Inflammatory macrophage treated with lipopolysaccharide for 1 hour (primary cell): Measurements from ENCODE around the gene PNLIPRP2.

Source experiments
- DNase-seq, 2 donors: peaks; one replicate each; pipeline ENCODE4 v3.0.0-alpha.2; 2020 to 2022

Gene PNLIPRP2

GRCh38 chr10:116620423-116621400, at the start of gene PNLIPRP2:
Gene PNLIPRP2, plus strand, starts transcription at chr10:116620953.
- DNase-seq: no peak

DNA sequence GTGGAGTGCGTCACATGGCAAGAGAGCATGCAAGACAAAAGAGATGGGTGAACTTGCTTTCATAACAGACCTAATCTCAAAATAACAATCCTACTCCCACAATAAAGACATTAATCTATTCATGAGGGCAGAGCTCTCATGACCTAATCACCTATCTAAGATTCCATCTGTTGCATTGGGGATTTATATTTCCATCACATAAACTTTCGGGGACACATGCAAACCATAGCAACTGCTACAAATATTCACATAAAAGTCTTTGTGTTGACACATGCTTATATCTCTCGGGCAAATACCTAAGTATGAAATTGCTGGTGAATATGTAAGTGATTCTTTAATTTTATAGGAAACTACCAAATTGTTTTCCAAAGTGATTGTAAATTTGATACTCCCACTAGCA, 46.0 kb upstream of the PNLIPRP2 start:
- no peak for DNase-seq

DNA sequence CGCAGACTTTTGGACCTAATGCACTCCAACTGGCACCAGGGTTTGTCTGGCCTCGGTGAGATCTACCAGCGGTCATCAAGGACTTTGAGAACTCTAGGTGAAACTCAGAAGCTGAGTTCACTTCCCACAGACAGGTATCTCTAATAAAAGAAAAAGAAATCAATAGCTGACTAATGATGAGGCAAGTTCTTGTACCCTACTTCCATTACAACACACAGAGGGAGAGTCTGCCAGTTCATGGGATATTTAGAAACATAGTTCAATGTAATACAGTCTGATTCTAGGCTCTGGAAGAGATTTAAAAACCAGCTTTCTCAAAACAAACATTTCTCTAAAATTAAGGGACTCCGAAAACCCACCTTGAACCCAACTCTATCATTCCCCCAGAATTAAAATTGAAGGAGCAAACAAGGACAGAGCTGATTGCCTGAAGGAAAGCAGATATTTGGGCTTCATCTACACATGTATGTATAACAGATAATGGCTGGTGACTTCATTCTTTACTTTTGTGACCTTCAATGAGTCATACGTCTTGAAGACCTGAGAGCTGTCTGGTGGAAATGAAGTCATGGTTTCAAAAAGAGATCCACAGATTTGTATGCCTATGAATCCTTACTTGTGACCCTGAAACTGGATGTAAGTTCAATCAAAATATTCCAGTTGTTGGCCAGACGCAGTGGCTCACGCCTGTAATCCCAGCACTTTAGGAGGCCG, 32.7 kb upstream of the PNLIPRP2 start:
- no peak for DNase-seq

DNA sequence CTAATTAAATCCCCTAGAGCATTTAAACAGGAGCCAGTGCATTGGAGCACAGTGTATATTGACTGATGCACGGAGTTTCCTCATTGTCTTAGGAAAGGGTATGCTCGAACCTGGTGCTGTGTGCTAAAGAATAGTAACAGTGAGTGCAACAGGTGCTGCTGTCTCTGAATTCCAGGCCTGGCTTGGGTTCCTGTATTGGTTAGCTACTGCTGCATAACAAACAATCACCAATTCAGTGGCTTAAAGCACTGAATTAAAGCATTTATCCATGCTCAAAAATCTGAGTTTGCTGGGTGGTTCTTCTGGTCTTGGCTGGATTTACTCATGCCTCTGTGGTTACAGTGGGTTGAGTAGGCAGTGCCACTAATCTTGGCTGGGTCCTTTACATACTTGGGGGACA, 31.8 kb upstream of the PNLIPRP2 start:
- no peak for DNase-seq

- DNase-seq: no peak
Observed at GRCh38 chr10:116589926-116590325, 30.8 kb upstream of the PNLIPRP2 start.

DNA sequence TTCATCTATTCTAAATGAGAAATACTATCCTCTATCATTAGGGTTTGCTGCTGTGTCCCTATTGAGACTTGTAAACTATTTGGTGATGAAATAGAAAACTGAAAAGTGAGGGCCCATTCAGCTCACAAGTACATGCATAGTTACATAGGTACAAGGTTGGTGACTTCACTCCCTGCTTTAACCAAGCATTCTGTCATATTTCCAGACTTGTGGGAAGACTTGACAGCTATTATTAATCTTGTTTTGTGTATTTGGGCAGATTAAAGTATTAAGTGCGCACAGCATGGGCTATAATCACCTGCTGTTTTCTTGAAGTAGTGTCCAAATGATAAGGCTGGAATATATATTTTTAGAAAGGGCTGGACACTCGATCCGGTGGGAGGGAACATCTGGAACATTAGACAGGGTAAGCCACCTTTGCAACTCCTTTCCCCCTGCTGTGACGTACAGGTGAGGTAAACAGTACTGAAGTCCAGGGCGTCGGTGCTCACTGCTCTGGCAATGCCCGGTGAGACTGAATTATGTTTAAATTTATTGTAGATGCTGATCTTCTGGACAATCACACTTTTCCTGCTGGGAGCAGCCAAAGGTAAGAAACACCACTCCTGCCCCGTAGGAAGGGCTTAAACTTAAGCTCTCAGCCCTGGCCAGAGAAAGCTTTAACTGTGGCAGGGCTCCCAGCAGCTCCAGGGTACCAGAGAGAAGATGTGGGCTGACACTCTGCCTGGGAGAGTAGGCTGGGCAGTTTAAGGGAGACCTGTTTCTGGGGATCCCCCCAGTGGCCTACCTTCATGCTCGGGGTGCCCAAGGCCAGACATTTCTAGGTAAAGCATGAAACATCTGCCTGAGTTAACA, 29.9 kb upstream of the PNLIPRP2 start, which contains the start of gene PNLIPRP1:
Gene PNLIPRP1 (plus strand): TSS at position 370 of the 855 bp plus-strand sequence. CDS start 171 bp downstream, at position 541.
- no peak for DNase-seq

DNA sequence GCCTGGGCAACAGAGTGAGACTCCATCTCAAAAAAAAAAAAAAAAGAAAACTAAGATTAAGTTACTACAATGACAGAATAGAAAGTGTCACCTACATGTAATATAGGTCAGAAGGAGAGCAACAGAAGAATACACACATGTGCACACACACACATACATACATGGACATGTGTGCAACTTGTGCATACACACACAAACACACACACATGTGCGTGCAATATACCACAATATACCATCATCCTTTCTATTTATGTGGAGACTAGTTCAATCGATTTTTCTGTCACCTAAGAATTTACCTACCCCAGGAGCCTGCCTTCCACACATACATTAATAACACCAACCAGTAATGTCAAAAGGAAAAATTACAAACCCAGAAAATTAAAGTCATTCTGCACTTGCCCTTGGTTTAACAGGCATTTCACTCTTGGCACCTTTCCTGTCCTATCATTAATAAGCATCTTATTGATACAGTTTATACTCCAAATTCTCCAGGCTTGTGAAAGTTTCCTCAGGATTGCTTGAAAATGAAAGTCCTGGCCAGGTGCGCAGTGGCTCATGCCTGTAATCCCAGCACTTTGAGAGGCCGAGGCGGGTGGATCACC, 27.5 kb upstream of the PNLIPRP2 start:
- DNase-seq: no peak

- no peak for DNase-seq
Observed at GRCh38 chr10:116594525-116595035, 26.2 kb upstream of the PNLIPRP2 start.

- DNase-seq: no peak
Observed at GRCh38 chr10:116596062-116596461, 24.7 kb upstream of the PNLIPRP2 start.

DNA sequence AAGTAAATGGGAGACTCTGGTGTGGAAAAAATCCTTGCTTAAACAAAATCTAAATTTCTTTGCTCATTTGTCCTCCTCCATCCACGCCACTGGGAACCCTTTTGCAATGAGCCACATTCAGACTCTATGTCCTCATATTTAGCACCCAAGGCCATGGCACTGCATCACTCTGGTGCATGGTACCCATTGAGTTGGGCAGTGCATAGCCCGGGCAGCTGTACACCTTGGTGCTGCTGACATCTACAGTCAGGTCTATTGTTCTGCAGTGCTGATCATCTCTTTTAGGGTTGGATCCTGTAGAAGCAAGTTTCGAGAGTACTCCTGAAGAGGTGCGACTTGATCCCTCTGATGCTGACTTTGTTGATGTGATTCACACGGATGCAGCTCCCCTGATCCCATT, 23.2 kb upstream of the PNLIPRP2 start:
- DNase-seq: no peak

DNA sequence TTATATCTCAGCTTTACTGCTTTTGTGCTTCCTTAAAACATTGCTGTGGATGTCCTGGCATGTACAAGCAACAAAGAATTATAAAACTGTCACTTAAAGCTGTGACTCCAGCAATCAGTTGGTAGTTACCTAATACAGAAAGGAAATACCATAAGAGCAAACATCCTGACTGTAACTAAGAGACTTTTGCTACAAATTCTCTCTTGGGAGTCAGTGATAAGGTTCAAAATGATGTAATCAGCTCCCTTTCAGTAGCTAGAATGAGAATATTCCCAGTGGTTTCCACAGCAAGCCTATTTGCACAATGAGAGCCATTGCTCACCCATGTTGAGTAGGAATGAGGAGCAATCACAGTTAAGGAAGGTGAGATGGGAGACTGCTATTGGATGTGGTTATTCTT, 22.4 kb upstream of the PNLIPRP2 start:
- DNase-seq: no peak

DNA sequence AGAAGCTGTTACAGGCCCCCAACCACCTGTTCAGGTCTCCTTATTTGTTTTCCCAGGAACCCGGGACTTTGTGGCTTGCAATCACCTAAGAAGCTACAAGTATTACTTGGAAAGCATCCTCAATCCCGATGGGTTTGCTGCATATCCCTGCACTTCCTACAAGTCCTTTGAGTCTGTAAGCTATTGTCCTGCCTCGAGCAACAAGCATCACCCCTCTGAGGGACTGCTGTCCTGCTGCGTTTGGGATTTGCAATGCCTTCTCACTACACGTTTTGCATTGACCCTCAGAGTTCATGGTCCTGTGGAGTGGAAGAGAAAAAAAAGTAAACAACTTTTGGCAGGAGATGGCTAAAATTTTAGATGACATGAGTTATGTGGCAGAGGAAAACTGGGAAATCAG, 20.8 kb upstream of the PNLIPRP2 start:
- DNase-seq: no peak

DNA sequence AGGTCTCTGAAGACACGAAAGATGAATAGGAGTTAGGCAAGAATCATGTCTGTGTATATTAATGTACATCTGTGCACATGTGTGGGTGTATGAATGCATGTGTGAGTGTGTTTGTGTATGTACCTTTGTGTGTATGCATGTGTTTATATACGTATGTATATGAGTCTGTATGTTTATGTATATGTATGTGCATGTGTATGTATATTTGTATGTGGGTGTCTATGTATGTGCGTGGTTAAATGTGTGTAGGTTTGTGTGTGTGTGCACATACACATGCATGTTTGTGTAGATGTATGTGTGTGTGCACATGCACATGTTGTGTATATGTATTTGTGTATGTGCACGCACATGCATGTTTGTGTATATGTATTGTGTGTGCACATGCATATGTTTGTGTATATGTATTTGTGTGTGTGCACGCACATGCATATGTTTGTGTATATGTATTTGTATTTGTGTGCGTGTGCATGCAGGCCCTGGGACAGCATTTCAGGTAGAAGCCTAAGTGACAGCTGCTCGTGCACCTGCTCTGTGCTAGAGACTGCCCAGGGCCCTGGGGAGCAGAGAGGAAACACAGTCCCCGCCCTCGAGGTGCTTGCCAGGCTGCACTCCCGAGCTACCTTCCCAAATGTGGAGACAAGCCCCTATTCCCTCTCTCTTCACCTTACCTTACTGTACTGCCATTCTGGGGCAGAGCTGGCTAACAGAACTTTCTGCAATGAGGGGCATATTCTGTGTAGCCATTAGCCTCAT, 17.9 kb upstream of the PNLIPRP2 start:
- no peak for DNase-seq

- DNase-seq: no peak
Observed at GRCh38 chr10:116606061-116606483, 14.7 kb upstream of the PNLIPRP2 start.

DNA sequence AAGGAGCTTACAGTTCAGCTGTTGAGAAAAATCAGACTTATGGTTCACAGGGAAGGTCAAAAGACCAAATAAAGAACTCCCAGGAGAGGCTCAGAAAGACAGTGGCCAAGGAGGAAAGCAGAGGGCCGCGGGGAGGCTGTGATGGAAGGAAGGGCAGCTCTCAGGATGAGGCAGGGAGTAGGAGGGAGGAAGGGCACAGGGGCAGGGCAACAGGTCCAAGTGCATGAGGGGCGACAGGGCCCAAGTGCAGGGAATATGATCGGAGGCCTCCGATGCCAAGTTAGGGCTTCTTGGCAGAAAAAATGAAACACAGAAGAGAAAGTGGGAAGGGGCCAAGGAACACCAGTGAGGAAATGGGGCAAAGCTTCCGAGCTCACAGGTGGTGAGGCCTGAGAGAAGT, 13.4 kb upstream of the PNLIPRP2 start:
- DNase-seq: no peak

- DNase-seq: no peak
Observed at GRCh38 chr10:116608686-116609594, 11.8 kb upstream of the PNLIPRP2 start.

GRCh38 chr10:116610443-116611152, 10.2 kb upstream of the PNLIPRP2 start:
- no peak for DNase-seq

DNA sequence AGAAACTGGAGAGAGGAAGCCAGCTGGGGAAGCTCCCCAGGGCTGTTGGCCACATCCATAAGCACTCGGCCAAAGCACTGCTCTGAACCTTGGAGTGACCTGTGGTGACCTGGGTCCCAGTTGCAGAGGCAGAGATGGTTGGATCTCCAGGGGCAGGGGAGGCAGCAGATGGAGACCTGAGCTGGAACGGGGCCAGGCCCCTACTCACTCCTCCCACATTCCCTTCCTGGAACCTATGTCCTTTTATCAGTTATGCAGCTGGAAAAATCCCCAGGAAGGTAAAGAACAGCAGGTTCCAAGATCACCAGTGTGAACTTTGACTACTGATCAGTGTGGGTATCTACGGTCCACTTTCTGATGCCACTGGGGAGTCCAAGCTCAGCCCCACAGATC, 9.6 kb upstream of the PNLIPRP2 start:
- DNase-seq: no peak

GRCh38 chr10:116612107-116612769, 8.5 kb upstream of the PNLIPRP2 start:
- DNase-seq: no peak
